GM21576 (cell line): ENCODE results near the gene CDCA3.

Source experiments
- ATAC-seq: cut with Tn5 transposase; IDR thresholded peaks from one replicate; pipeline ENCODE4 v1.9.1; 2021; ENCODE audit warnings: mild to moderate bottlenecking, moderate library complexity; ENCODE audit not compliant: unreplicated experiment

CDCA3 gene

DNA sequence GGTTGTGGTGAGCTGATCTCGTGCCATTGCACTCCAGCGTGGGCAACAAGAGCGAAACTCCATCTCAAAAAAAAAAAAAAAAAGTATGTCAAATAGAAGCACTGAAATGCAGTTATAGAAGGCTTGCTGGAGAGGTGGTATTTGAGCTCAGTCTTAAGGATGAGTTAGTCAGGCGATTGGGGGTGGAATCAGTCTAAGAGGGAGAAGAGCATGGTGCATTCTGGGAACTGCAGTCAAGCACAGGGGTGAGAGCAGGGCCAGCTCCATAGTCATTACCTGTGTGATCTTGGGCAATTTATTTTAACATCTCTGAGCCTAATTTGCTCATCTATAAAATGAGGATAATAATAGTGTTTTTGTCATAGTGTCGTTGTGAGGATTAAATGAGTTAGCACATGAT lies 16.2 kb downstream of the CDCA3 start:
- no peak for ATAC-seq

DNA sequence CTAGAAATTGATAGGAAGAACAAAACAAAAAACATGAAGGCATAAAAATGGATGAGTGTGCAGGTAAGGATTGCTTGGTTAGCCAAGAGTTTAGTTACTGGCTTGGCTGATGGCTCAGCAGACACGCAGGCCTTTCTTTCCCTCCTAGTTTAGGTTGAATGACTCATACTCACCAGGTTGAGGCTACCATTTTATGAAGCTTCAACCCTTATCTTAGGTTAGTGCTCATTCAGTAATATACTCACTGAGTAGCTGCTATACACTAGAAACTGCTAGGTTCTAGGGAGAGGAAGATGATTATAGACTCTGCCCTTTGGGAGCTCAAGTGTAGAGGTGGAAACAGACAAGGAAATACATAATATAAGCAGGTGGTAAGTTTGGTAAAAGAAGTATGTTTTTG lies 16.8 kb downstream of the CDCA3 start:
- no peak for ATAC-seq

DNA sequence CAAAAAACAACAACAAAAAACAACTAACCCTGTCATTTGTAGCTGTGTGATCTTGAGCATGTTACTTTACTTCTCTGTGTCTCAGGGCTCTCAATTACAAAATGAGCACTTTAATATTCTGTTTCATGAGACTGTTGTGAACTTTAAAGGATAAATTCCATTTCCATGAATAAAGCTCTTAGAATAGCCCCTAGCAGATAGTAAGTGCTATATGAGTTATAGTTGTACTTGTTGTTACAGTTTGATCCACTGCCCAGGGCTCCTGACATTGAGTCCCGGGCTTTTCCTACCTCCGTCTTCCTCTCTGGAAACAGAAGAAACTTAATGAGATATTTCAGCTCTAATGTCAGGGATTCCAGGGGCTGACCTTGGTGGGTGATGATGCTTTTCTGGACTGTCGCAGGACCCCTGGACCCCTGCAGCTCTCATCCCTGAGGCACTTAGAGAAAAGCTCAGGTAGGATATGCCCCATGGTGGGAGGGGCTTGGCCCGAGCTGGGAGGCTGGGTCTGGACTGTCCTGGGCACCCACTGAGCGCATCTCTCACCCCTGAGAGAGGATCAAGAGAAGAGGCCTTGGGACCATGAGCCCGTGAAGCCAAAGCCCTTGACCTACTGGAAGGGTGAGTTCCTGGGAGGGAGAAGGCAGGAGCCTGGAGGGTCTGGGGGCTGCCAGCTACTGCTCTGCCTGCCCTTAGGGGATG lies 17.7 kb downstream of the CDCA3 start:
- ATAC-seq: no peak

DNA sequence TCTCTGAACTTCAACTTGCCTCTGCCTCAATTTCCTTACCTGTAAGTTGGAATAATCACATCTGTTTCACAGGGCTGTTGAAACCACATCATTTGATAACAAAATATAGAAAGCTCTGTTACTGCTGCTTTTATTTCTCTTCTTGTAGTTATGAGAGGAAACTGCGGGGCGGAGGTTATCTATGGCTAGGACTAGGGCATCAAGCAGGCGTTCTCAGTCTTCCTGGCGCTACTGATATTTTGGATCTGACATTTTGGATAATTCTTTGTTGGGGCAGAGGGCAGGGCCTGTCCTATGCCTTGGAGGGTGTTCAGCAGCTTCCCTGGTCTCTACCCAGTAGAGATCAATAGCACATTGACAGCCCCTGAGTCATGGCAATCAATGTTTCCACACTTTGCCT lies 19.0 kb downstream of the CDCA3 start:
- no peak for ATAC-seq

DNA sequence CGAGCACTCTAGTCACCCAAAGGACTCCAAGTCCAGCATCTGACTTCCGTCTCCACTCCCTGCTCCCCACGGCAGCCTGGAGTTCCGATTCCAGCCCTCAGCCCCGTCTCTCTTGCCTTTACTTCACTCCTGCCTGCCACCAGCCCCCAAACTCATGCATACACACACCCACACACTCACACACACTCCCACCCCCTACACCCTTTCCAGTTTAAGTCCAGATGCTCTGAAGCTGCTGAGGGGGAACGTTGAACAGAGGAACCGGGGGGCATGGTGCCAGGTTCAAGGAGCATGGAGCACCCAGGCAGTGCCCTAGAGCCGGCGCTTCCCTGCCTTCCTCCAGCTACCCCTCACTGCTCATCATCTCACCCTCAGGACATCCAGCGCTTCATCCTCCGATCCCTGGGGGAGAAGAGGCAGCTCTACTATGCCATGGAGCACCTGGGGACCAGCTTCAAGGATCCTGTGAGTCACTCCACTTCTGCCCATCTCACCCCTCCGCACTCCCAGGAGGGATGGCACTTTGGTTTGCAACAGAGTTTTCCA lies 19.6 kb downstream of the CDCA3 start:
- no peak for ATAC-seq

DNA sequence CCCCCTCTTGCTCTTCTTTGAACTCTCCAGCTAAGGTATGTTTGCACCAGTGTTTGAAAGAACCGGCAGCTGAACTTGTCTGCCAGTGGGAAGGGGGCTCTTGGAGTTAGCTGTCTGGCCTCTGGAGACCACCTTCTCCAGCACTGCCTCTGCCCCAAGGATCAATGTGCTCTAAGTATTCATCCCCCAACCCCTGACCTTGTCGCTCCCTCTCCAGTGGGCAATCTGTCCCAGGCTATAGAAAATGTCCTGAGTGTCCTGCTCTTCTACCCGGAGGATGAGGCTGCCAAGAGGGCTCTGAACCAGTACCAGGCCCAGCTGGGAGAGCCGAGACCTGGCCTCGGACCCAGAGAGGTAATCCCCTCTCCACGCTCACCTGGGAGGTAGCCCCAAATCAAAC lies 20.1 kb downstream of the CDCA3 start:
- ATAC-seq: no peak

DNA sequence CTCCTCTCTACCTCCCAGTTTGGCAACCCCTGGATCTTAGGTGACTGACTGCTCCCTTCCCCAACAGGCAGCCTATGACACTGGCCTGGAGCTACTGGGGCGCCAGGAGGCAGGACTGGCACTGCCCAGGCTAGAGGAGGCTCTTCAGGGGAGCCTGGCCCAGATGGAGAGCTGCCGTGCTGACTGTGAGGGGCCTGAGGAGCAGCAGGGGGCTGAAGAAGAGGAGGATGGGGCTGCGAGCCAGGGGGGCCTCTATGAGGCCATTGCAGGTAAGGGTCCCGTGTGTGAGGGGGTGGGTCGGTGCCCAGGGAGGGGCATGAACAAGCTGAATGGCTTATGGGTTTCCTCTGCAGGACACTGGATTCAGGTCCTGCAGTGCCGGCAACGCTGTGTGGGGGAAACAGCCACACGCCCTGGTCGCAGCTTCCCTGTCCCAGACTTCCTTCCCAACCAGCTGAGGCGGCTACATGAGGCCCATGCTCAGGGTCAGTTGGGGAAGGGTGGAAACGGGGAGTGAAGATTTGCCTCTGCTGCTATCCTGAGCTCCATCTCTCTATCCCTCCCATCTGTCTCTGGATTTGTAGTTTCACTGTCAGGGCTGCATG lies 20.7 kb downstream of the CDCA3 start:
- no peak for ATAC-seq

DNA sequence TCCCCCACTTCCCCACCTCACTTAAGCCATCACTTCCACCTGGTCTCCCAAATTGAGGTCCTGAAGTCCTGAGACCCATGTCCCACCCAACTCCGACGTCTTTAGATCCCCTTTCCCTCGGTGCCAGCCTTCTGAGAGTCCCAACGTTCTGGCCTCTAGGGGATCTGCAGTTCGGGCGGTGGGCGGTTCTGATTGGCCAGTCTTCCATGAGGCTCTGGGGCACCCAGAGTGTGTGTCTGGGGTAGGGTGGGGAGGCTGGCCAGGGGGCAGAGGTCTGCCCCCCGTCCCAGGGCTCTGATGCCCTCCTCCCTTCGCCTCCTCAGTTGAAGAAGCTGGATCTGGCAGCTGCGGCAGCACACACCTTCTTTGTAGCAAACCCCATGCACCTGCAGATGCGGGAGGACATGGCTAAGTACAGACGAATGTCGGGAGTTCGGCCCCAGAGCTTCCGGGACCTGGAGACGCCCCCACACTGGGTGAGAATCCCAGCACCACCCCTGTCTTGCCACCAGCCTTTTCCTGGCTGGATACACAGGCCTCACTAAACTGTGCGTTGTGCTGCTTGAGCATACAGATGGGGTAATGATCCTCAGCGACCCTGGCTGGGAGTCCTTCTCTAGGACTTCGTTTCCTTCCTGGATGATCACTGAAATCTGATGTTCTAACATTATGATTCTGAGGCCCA lies 21.4 kb downstream of the CDCA3 start:
- ATAC-seq: no peak

DNA sequence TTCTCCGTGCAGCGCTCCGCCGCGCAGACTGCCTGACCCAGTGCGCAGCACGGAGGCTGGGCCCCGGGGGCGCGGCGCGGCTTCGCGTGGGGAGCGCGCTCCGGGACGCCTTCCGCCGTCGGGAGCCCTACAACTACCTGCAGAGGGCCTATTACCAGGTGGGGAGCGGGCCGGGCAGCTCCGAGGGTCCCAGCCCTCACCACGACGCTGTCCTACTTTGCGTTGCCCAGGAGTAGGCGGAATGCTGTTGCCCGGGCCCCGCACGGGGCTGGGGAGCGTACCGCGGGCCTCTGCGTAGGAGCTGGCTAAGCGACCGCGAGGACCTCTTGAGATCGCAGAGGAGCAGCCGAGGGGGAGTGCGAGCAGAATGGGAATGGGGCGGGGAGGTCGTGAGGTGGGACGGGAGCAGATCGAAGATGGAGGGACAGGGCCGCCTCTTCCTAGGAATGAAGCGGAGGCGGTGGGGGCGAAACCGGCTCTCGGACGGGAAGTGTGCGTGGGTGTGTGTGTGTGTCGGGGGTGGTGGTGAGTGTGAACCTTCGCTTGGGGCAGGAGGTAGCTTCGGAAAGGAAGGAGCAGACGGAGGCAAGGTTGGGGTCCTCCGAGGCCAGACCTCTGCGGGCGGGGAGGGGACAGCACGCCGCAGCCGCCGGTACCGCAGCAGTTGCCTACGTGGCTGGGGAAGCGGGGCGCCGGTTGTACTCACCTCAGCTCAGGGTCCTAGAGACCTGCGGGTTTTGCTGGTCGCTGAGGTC lies 22.1 kb downstream of the CDCA3 start:
- no peak for ATAC-seq

DNA sequence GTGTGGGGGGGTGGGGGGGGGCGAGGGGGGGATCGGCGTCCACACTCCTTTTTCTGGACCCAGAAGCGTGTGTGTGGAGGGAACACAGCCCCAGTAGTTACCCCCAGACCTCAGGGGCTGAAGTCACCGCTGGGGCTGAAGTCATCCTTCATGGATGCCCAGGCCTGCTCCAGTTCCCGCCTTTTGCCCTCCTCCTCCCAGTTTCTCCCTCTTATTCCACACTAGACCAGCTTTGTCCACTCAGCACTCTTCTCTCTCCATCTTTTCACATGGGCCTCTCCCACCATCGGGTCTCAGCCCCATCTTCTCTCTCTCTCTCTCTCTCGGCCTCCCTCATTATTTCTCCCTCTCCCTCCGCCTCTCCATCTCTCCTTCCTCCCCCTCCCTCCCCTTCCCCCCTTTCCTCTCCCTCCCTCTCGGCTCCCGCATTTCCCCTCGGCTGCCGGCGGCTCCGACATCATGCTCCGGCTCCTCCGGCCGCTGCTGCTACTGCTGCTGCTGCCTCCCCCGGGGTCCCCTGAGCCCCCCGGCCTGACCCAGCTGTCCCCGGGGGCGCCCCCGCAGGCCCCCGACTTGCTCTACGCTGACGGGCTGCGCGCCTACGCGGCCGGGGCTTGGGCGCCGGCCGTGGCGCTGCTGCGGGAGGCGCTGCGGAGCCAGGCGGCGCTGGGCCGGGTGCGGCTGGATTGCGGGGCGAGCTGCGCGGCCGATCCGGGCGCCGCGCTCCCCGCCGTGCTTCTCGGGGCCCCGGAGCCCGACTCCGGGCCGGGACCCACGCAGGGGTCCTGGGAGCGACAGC lies 22.9 kb downstream of the CDCA3 start, which contains the start of gene P3H3:
Gene P3H3 (plus strand): TSS at position 426 of the 799 bp plus-strand sequence. CDS start 34 bp downstream, at position 460.
- ATAC-seq: no peak

DNA sequence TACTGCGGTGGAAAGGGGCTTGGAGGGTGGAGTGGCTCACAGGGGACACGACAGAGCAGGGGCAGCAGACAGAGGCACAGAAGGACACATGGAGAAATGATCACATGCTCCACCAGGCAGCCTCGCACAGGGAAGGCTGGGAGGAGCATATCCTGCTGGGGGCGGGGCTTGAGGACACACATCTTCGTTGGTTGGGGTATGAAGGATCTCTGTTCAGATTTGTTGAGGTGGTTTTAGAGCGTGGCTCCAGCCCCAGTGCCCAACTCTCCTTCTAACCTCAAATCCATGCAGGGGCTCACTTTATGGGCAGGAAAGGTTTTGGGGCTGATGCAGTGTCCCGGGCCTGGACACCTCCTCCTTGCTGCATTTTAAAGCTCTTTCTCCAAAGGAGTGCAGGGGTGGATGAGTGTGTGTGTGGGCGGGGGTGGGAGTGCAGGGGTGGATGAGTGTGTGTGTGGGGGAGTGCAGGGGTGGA lies 23.6 kb downstream of the CDCA3 start:
- no peak for ATAC-seq

DNA sequence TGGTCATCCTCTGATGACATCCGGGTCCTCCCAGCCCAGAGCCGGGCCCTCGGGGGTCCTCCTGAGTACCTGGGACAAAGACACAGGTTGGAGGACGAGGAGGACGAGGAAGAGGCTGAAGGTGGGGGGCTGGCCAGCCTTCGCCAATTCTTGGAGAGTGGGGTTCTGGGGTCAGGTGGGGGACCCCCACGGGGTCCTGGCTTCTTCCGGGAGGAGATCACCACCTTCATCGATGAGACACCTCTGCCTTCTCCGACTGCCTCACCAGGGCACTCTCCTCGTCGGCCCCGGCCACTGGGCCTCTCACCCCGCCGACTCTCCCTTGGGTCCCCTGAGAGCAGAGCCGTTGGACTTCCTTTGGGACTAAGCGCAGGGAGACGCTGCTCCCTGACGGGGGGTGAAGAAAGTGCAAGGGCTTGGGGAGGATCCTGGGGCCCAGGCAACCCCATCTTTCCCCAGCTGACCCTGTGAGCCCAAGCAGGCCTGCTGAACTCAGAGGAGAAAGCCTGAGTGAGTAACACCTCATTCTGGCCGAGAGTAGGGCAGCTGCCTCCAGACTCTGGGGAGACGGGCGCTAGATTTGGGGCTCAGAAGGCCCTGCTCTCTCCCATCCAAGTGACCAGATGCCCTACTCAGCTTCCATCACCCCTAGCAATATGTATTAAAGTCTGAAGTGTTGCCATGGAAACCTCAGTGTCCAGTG lies 24.2 kb downstream of the CDCA3 start:
- ATAC-seq: no peak

DNA sequence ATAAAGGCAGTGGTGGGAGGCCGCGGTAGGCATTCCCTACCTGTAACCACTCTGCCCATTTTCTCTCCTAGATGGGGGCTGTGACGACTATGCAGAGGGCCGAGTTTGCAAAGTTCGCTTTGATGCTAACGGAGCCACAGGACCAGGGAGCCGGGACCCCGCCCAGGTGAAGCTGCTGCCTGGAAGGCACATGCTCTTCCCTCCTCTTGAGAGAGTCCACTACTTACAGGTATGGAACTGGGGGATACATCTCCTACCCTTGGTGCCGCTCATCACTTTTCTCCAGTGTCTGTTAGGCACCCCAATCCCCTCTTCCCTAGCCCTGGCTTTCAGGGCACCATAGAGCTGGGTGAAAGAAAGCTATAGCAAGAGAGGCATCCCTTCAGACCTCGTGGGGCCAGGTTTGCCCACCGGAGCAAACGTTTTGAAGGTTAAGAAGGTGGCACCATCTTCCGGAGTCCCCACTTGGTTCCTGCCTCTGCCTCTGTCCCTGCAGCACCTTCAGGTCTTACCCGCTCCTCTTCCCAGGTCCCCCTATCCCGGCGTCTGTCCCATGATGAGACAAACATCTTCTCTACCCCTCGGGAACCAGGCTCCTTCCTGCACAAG lies 24.9 kb downstream of the CDCA3 start:
- no peak for ATAC-seq

DNA sequence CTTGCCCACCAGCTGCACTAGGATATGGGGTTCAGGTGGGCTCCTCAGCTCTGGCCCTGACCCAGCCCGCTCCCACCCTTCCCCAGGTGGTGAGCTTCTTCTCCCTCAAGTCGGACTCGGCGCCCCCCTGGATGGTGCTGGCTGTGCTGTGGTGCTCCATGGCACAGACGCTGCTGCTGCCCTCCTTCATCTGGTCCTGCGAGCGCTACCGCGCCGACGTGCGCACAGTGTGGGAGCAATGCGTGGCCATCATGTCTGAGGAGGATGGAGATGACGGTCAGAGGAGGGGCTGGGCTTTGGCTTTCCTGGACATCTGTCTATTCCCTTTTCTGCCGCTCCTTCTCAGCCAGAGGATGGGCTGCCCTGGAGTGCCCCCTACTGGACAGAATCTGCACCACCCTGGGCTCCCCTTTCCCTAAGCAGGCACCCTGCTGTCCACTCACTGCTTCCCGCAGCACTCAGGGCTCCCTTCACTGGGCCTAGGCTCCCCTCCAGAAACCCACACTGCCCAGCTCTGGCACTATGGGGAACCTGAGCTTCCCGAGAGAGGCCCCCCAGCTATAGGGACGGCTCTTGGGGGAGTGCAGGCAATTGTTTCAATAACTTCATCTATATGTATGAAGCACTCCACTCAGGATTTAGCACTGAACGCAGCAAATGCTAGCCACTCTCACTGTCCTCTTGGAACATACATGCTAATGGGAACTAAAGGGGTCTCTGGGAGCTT lies 25.5 kb downstream of the CDCA3 start:
- peak; percentile 50 for ATAC-seq

DNA sequence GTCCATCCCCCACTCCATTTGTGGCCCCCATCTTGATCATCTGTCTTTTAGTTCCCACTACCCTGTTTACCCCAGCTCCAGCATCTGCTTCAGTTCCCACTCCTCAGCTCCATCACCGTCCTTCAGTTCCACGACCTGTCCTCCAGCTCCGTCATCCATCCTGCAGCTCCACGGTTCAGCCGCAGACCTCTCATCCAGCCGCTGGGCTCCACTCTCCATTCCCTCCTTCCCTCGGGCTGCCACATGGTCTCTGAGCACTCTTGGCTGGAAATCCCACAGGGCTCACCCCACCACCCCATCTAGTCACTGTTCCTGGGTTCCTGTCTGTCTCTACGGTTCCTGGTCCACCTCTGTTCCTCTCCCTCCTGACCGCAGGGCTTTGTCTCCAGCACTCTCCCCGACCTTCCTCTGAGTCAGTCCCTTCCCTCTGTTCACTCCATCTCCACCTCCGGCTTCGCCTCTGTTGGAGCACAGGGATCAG lies 26.1 kb downstream of the CDCA3 start:
- no peak for ATAC-seq

DNA sequence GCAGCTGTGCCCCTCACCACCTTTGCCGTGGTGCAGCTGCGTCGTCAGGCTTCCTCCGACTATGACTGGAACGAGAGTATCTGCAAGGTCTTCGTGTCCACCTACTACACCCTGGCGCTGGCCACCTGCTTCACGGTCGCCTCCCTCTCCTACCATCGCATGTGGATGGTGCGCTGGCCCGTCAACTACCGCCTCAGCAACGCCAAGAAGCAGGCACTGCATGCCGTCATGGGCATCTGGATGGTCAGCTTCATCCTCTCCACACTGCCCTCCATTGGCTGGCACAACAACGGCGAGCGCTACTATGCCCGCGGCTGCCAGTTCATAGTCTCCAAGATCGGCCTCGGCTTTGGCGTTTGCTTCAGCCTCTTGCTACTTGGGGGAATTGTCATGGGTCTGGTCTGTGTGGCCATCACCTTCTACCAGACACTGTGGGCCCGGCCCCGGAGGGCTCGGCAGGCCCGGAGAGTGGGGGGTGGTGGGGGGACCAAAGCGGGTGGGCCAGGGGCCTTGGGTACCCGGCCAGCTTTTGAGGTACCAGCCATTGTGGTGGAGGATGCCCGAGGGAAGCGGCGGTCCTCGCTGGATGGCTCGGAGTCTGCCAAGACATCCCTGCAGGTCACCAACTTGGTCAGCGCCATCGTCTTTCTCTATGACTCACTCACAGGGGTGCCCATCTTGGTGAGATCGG lies 26.9 kb downstream of the CDCA3 start:
- ATAC-seq: no peak

DNA sequence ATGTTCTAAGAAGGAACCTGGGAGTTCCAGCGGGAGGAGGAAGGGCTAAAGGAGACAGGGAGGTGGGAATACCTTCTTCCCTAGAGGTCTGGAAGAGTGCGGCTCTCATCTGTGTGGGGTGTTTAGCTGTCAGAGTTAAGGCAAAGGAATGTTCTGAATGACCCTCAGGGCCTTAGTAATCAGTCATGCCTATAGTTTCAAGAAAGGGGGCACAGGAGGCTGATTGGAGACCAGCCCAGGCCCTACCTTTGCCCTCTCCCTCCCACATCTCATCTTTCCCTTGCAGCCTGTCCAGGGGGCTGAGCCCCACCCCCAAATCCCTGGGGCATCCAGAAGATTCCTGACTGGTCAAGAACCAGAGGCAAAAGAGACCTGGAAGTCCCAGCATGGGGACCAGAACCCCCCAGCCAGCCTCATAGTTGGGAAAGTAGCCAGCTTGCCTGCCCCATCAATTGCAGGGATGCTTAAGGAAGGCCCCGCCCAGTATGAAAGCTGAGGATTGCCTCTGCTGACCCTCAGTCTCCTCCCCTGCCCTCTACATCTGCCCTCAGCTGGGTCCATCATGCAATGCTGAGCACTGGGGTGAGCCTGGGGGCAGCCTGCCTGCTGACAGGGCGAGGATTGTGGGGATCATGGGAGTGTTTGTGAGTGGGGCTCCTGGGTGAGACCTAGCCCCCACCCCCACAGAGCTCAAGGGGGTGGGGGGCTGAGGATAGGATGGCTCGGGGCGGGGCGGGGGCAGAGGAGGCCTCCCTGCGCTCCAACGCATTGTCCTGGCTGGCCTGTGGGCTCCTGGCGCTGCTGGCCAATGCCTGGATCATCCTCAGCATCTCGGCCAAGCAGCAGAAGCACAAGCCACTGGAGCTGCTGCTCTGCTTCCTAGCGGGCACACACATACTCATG lies 27.7 kb downstream of the CDCA3 start:
- no peak for ATAC-seq
